HG02642 (cell line): ENCODE measurements around the gene ABHD17A.
"Not testable (repeated sequence)": the region's sequence is repeated elsewhere in the genome, so short reads cannot be mapped to it uniquely, and the experiment has no call there.

Source experiments
- ATAC-seq: cut with Tn5 transposase; IDR thresholded peaks from one replicate; pipeline ENCODE4 v1.9.1; 2021; ENCODE audit warnings: mild to moderate bottlenecking; ENCODE audit not compliant: unreplicated experiment, poor library complexity

Gene ABHD17A

DNA sequence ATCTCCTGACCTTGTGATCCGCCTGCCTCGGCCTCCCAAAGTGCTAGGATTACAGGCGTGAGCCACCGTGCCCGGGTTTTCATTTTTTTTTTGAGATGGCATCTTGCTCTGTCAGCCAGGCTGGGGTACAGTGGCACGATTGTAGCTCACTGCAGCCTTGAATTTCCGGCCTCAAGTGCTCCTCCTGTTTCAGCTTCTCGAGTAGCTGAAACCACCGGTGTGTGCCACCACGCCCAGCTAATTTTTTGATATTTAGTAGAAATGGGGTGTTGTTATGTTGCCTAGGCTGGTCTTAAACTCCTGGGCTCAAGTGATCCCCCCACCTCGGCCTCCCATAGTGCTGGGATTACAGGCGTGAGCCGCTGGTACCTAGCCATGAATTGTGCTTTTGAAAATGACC is 25.8 kb upstream of the ABHD17A start:
- no peak for ATAC-seq

- ATAC-seq: no peak
These were observed 24.9 kb upstream of the ABHD17A start for GRCh38 chr19:1910177-1910576.

DNA sequence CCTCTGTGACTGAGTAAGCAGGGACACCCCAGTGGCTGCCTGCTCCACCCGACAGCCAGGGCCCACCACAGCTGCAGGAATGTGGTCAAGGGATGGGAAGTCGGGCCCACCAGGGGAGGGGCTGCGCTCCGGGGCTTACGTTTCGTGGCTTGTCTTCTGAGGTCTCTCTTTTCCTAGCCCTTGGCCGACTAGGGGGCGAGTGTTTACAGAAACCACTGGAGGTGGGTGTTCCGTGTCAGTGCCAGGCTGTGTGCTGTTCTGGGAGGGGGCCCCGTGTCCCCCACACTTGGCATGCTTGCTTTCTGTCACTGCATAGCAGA is 24.4 kb upstream of the ABHD17A start:
- ATAC-seq: no peak

DNA sequence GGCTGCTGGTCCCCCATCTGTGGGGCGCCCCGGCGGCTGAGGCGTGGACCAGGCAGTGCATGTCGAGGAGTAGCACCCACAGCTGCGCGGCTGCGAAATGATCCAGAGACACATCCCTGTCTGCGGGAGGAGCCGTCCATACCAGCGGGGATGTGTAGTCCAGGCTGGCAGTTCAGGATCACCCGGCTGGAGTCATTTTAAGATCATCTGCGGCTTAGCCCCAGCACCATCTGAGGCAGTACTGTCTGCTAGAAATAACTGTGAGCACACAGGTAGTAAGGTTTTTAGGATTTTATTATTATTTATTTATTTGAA is 23.0 kb upstream of the ABHD17A start:
- no peak for ATAC-seq

GRCh38 chr19:1907563-1908363 is 22.5 kb upstream of the ABHD17A start:
- no peak for ATAC-seq

GRCh38 chr19:1906985-1907562 is 21.8 kb upstream of the ABHD17A start:
- no peak for ATAC-seq

- no peak for ATAC-seq
These were observed 20.6 kb upstream of the ABHD17A start for GRCh38 chr19:1905863-1906375.

GRCh38 chr19:1905110-1905862 is 20.0 kb upstream of the ABHD17A start, which contains the start of the genes ADAT3 and SCAMP4:
Gene ADAT3 (plus strand): TSS chr19:1905399. CDS start chr19:1912048, 6,649 bp downstream.
Gene SCAMP4 (plus strand): TSS chr19:1905399. CDS start chr19:1915020, 9,621 bp downstream.
- ATAC-seq: peak; percentile 84

- no peak for ATAC-seq
These were observed 19.5 kb upstream of the ABHD17A start for GRCh38 chr19:1904860-1905109.

- no peak for ATAC-seq
These were observed 17.6 kb upstream of the ABHD17A start for GRCh38 chr19:1902923-1903322.

- ATAC-seq: no peak
These were observed 16.7 kb upstream of the ABHD17A start for GRCh38 chr19:1901940-1902404.

DNA sequence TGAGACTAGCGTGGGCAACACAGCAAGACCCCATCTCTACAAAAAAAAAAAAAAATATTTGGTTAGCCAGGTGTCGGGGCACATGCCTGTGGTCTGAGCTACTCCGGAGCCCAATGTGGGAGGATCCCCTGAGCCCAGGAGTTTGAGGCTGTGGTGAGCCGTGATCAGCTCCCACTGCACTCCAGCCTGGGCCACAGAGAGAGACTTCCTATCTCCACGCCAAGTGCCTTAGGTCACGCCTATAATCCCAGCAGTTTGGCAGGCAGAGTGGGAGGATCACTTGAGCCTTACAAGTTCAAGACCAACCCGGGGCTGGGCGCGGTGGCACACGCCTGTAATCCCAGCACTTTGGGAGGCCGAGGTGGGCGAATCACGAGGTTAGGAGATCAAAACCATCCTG is 11.2 kb upstream of the ABHD17A start:
- no peak for ATAC-seq

GRCh38 chr19:1893791-1894190 is 8.5 kb upstream of the ABHD17A start:
- ATAC-seq: no peak

DNA sequence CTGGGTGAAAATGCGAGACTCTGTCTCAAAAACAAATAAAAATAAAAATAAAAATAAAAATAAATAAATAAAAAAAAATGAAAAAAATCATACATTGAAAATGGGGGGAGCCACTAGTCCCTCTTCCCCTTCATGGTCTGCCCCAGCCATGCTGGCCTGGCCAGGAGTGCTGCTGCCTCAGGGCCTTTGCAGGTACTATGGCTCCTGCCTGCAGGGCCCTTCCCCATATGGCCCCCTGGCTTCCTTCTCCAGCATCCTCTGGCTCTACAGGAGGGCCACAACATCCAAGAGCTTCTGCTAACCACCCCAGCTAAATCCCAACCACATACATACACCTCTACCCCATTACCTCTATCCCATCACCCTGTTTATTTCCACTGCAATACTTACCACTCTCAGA is 4.6 kb upstream of the ABHD17A start:
- ATAC-seq: no peak

DNA sequence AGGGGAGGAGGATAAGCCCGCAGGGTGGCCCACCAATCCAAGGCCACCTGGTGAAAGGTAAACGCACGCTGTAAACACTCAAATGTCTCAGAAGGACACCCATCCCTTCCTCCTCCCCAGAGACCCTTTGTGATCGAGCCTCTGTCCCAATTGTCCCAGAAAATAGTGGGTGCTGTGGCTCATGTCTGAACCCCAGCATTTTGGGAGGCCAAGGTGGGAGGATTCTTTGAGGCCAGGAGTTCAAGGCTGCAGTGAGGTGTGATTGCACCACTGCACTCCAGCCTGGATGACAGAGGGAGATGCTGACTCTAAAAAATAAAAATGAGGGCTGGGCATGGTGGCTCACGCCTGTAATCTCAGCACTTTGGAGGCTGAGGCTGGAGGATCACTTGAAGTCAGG is 3.1 kb upstream of the ABHD17A start:
- ATAC-seq: no peak

DNA sequence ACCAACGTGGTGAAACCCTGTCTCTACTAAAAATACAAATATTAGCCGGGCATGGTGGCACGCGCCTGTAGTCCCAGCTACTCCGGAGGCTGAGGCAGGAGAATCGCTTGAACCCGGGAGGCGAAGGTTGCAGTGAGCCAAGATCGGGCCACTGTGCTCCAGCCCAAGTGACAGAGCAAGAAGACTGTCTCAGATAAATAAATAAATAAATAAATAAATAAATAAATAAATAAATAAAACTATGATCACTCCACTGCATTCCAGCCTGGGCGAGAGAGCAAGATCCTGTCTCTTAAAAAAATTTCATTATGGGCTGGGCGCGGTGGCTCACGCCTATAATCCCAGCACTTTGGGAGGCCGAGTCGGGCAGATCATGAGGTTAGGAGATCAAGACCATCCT is 1.1 kb upstream of the ABHD17A start:
- not testable (repeated sequence) for ATAC-seq

GRCh38 chr19:1884719-1885334 is 469 bp downstream of the ABHD17A start:
- ATAC-seq: peak; percentile 24

DNA sequence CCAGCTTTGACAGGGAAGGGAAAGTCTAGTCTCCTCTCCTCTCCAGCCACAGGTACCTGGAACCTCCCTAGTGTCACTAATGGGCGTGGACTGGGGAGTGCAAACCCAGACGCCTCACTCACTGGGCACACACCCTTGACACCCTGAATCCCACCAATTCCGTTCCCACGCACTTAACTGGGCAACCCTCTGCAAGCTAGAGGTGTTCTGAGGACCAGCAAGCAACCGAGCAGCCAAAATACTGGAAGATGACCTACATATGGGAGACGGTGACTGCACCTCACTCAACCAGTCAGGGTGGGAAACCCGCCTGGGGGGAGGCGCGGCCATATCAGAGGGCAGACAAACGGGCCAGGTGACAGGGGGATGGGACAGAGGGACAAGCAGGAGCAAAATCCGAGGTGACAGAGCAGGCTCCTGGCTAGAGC is 991 bp downstream of the ABHD17A start:
- ATAC-seq: no peak

DNA sequence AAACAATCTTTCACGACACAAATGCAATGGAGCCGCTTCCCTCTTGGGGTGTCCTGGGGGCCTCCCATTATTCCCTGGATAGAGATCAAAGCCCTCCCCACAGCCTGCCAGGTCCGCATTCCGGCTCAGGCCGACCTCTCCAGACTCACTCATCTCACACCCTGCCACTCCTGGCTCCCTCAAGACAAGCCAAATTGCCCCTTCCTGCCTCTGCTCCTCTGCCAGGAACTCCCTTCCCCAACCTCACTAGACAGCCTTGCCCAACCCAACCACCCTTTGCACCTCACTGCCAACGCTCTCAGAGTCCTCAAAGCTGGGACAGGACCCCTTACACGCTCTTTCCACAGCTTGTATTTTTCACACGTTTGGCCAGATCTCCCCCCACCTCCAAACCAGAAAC is 1.5 kb downstream of the ABHD17A start:
- ATAC-seq: no peak

- no peak for ATAC-seq
These were observed 2.3 kb downstream of the ABHD17A start for GRCh38 chr19:1882786-1883692.
